ENCODE measurements around the gene ARMCX4. TPM values are rescaled to one million over a fixed set of nuclear protein-coding genes. Genes with fewer than 3 reads are reported as not detected.

Gene ARMCX4
- total and polyA plus RNA-seq, 11 donors = 1.1 to 21.1 (median 5.1) TPM

DNA sequence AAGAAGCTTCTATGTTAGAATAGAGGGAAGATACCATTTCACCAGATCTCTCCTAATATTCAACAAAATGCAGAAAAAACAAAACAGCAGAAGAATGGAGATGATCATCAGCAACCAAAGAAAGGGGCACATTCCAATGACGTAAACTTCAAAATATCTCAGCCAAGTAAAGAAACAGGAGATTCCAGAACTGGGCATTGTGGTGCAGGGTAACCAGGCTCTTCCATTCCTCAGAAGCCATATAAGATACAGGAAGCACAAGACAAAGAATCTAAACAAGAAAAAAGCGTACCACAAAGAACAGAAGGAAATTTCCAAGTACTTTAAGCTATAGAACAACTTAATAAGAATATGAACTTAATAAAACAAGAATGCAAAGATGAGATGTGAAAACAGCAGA lies 6.9 kb upstream of the ARMCX4 start:
- no peak for ATAC-seq
- intact Hi-C loops (cut with DNase I) = no loop called here
- no peaks in the 10 kb centered on the region for H3K9me3 ChIP-seq
- 56 to 82% (median 74%) methylated on average over 2 of the region's 2 CpGs for WGBS, 4 donors
- no peak for TF ChIP-seq POLR2A (IDR thresholded peaks at IDR 0.05)
- TF ChIP-seq, protein P1, sequence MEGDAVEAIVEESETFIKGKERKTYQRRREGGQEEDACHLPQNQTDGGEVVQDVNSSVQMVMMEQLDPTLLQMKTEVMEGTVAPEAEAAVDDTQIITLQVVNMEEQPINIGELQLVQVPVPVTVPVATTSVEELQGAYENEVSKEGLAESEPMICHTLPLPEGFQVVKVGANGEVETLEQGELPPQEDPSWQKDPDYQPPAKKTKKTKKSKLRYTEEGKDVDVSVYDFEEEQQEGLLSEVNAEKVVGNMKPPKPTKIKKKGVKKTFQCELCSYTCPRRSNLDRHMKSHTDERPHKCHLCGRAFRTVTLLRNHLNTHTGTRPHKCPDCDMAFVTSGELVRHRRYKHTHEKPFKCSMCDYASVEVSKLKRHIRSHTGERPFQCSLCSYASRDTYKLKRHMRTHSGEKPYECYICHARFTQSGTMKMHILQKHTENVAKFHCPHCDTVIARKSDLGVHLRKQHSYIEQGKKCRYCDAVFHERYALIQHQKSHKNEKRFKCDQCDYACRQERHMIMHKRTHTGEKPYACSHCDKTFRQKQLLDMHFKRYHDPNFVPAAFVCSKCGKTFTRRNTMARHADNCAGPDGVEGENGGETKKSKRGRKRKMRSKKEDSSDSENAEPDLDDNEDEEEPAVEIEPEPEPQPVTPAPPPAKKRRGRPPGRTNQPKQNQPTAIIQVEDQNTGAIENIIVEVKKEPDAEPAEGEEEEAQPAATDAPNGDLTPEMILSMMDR (IDR thresholded peaks at IDR 0.05) = no peak
- H3K27ac ChIP-seq = no peak overlapping the region
- no peaks in the 10 kb centered on the region for H3K36me3 ChIP-seq
- no peak overlapping the region for H3K4me3 ChIP-seq
- no peaks in the 10 kb centered on the region for H3K4me1 ChIP-seq
- H3K27me3 ChIP-seq = no peaks in the 10 kb centered on the region
- DNase-seq = no peak

DNA sequence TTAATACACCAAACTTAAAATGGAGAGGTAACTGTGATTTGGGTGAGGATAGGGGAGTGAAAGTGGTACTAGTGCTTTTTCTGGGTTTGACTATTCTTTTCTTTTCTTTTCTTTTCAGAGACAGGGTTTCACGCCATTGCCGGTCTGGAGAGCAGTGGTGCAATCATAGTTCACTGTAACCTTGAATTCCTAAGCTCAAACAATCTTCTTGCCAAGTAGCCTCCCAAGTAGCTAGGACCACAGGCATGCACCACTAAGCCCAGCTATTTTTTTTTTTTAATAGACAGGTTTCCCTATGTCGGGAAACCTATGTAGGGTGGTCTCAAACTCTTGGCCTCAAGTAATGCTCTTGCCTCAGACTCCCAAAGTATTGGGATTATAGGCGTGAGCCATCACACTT lies 3.0 kb upstream of the ARMCX4 start:
- TF ChIP-seq, protein P1 (IDR thresholded peaks at IDR 0.05) = no peak
- TF ChIP-seq POLR2A (IDR thresholded peaks at IDR 0.05) = no peak
- Histone ChIP-seq H3K36me3 (no peaks in the 10 kb centered on the region), H3K4me1 (no peaks in the 10 kb centered on the region), H3K27ac (no peak overlapping the region), H3K27me3 (peaks cover 0 to 5% (median 0%) of the 10 kb centered on the region in 9 donors), H3K4me3 (no peak overlapping the region), H3K9me3 (no peaks in the 10 kb centered on the region)
- intact Hi-C loops (cut with DNase I) = loop anchor here in 1 of 10 donors (10.0 kb wide), 1 partner anchor 57 kb away; no protein-coding TSS in a partner anchor
- DNase-seq (no peak), ATAC-seq (no peak)
- 85 to 95% (median 92%) methylated on average over 4 of the region's 4 CpGs for WGBS, 4 donors

DNA sequence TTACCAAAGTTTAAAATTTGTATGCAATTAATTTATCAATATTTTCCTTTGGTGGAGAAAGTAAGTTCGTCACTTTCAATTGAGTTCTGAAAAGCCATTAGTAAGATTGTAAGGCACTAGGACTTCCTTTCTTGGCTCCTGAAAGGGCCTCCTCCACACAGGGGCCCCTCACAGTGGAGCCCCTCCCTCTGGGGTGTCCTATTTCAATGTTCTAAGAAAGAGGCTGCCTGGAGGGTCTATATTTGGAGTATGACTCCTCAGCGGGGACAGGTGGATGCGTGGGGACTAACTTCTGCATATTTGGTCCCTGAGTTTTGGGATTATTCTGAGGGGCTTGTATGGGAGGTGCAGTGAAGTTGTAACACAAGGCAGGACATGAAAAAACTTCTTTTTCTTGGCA lies 1.6 kb upstream of the ARMCX4 start:
- H3K9me3 ChIP-seq = no peaks in the 10 kb centered on the region
- ATAC-seq = no peak
- WGBS, 4 donors = 38 to 44% (median 40%) methylated on average over 3 of the region's 3 CpGs

DNA sequence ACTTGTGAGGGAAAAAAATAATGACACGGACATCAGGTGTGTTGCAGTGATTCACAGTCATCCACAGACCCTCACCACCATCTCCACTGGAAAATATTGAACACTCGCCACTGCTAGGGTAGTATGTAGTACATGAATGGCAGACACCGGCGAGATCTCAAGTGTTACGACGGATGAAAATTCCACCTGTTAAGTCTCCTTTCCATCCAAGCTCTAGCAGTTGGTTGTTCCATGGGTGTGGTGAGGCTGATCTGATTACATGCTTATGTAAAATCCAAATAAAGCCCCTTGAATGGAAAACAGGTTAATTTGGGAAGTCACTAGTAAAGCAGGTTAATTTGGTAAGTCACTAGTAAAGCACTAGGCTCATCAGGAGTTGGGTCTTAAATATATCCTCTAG lies 1.1 kb upstream of the ARMCX4 start:
- no peak for DNase-seq
- H3K27ac ChIP-seq = no peak overlapping the region
- no peaks in the 10 kb centered on the region for H3K4me1 ChIP-seq
- no peak overlapping the region for H3K4me3 ChIP-seq
- H3K9me3 ChIP-seq = no peaks in the 10 kb centered on the region
- H3K36me3 ChIP-seq = peaks cover 0 to 8% (median 0%) of the 10 kb centered on the region in 9 donors
- WGBS, 4 donors = 79 to 93% (median 83%) methylated on average over 6 of the region's 6 CpGs
- TF ChIP-seq POLR2A (IDR thresholded peaks at IDR 0.05) = no peak
- peaks cover 0 to 5% (median 0%) of the 10 kb centered on the region in 9 donors for H3K27me3 ChIP-seq
- ATAC-seq = no peak
- intact Hi-C loops (cut with DNase I) = loop anchor here in 1 of 10 donors (10.0 kb wide), 1 partner anchor 59 kb away; no protein-coding TSS in a partner anchor

More for the DNA sequence above, 1.6 kb upstream of the ARMCX4 start:
- TF ChIP-seq POLR2A (IDR thresholded peaks at IDR 0.05) = no peak
- TF ChIP-seq, protein P1 (IDR thresholded peaks at IDR 0.05) = no peak
- Histone ChIP-seq H3K4me3 (no peak overlapping the region), H3K36me3 (peaks cover 0 to 8% (median 0%) of the 10 kb centered on the region in 9 donors), H3K27ac (no peak overlapping the region), H3K4me1 (no peaks in the 10 kb centered on the region), H3K27me3 (peaks cover 0 to 5% (median 0%) of the 10 kb centered on the region in 9 donors)
- intact Hi-C loops (cut with DNase I) = loop anchor here in 1 of 10 donors (10.0 kb wide), 1 partner anchor 59 kb away; no protein-coding TSS in a partner anchor
- no peak for DNase-seq

DNA sequence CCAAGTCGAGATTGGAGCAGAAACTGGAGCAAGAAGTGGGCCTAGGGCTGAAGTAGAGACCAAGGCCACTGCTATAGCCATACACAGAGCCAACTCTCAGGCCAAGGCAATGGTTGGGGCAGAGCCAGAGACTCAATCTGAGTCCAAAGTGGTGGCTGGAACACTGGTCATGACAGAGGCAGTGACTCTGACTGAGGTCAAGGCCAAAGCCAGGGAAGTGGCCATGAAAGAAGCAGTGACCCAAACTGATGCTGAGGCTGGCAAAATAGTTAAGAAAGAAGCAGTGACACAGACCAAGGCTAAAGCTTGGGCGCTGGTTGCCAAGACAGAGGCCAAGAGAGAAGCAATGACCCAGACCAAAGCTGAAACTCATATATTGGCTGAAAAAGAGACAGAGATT lies 3.5 kb downstream of the ARMCX4 start:
- ATAC-seq = no peak
- H3K27ac ChIP-seq = no peak overlapping the region
- 62 to 97% (median 82%) methylated on average over 2 of the region's 2 CpGs for WGBS, 4 donors
- peaks cover 0 to 8% (median 0%) of the 10 kb centered on the region in 9 donors for H3K36me3 ChIP-seq
- H3K4me3 ChIP-seq = no peak overlapping the region
- intact Hi-C loops (cut with DNase I) = loop anchor here in 1 of 10 donors (10.0 kb wide), 1 partner anchor 64 kb away; no protein-coding TSS in a partner anchor
- DNase-seq = no peak
- H3K4me1 ChIP-seq = no peaks in the 10 kb centered on the region
- H3K27me3 ChIP-seq = peaks cover 0 to 5% (median 0%) of the 10 kb centered on the region in 9 donors
- no peaks in the 10 kb centered on the region for H3K9me3 ChIP-seq
- TF ChIP-seq, protein P1 (IDR thresholded peaks at IDR 0.05) = no peak
- no peak for TF ChIP-seq POLR2A (IDR thresholded peaks at IDR 0.05)
